ENCODE data around the gene VPS13D.
"Not testable (repeated sequence)": the region's sequence is repeated elsewhere in the genome, so short reads cannot be mapped to it uniquely, and the experiment has no call there.

The VPS13D gene

DNA sequence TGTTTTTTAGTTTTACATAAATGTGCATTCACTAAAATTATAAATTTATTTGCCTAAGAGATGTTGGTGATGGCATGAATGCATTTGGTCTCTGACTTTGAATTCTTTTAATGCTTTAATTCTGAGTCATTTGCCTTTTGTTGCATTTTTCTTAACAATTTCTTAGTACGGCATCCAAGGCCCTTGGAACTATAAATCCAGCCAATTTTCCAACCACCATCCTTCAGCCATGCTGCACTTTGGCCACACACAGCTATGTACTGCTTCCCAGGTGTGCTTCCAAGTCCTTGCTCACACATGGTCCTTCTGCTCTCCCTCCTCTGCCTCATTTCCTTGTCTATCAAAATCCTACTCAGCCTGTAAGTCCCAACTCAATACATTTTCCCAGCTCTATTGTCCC, 227.1 kb downstream of the VPS13D start:
- no peak for DNase-seq

DNA sequence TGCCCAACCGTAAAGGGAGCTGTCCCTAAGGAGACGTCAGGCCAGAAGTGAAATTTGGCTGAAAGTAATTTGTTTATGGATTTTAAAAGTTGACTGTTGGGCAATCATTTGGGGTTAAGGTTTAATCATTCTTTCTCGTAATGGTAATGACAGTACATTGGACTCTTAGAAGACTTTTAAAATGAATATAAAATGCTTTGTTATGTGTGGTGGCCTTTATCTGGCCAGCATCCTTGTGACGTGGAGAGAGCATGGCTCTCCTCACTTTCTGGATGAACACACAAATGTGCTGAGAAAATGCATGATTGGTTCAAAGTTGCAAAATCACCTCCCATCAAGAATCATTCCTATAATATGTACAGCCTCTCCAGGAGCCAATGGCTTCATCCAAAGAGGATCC, 227.9 kb downstream of the VPS13D start:
- no peak for DNase-seq

DNA sequence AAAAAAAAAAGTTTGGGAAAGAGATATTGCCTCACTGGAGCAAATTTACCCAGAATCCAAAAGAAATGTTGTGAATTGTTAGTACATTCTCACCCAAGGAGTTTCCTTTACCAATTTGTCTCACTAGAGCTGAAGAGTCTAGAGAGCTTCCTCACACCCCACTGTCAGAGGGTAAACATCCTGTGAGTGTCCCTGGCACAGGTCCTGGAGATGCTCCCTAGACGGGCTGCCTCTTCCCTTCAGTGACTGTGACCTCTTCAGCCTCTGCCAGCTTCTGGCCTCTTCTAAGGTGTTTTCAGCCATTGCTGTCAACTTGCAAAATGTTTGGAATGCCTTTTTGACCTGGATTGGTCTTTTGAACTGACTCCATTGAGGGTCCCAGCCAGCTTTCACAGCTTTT, 228.7 kb downstream of the VPS13D start:
- DNase-seq, result no peak

DNA sequence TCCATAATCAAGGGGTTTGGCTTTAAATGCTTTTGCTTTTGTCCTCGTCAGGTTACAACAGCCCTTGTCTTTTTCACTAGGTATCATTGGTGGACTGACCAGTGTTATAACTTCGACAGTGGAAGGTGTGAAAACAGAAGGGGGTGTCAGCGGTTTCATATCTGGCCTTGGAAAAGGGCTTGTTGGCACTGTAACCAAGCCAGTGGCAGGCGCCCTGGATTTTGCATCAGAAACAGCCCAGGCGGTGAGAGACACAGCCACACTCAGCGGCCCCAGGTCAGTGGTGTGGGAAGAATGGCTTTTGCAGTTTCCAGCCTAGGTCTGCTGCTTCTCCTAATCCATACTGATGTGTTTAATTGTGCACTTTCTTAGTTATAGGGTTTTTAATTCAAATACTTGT, 230.3 kb downstream of the VPS13D start:
- no peak for DNase-seq

- DNase-seq, result no peak
These were observed 231.2 kb downstream of the VPS13D start for GRCh38 chr1:12460911-12461621.

DNA sequence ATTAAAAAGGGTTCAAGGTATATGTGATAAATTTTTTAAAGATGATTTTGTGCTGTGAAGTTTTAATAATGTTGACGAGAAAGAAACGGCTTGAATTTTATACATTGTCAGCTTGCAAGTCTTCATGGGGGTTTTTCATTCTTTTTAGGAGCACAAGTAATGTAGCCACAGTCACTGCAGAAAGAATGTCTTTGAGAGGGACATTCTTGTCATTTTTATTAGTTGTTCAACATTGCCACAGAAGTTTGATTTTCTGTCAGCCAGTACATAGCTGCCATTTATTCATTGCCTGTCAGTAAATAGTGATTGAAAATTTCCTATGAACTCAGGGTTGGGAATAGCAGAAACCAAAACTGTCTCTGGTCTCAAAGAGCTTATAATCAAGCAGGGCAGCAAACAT, 231.9 kb downstream of the VPS13D start:
- no peak for DNase-seq

DNA sequence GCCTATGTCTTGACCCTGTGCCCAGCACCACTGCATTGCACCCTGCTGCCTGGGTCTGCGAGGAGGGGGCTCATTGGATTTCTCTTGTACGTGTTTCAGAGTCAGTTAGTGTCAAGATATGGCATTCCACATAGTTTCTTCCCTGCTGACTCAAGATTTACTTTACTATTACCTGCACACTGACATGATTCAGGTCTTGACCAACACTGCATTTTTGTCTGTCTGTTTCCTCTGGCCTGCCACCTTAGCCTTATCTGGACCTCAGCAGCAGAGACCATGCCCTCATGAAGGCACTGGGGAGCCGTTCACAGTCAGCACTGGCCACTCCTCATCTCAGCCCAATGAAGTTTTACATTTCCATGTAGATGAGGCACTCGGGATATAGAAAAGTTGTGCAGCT, 232.8 kb downstream of the VPS13D start:
- no peak for DNase-seq

DNA sequence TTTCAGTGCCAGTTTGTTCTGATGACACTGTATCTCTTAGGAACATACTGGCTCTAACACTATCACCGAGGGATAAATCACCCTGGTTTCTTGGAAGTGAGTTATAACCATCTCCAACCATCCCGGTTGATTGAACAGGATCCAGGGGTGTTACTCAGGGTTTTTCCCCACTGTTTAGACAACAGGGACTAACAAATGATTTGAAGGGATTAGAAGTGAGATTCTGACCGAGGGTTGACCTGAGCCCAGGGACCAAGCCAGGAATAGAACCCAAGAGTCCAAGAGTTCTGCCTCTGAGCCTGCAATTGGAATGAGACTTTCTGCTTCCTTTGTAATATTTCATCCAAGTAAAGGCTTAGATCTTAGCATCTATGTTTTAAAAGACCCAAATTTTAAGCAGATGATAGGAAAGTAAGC, 234.2 kb downstream of the VPS13D start:
- DNase-seq, result no peak

DNA sequence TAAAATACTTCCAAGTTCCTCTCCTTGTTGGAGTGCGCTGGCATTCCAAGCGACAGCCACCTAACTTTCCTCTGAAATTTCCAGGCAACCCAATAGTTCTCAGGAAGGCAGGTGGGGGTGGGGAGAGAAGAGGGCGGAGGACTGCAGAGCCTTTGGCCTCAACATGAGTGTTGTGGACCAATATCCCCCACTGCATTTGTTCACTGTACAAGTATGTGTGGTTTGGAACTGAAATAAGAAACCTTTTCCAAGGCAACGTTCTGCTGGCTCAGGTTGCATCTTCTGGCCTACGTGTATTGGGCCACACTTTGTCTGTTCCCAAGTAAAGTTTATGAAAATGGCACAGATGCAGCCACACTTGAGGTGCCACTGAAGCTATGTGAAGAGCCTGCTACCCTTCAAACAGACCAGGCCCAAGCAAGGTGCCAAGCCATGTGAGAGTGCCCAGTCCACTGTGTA, 234.8 kb downstream of the VPS13D start:
- DNase-seq, result no peak

DNA sequence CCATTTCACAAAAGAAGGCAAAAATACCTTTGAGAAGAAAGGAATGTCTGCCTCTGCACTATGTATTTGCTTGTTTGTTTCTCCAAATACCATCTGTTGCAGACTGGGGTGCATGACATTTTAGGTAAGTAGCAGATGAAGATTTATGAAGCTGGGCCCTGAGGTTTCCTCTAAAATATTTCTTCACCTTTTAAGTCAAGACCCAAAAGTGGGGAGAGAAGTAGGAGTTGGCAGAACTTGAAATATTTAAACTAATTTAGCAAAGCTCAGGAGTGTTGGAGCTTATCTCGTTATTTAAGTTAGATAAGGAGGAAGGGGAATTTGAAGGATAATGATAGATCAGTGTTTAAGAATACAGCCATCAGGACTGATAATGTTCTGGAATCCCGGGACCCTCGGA, 235.3 kb downstream of the VPS13D start:
- DNase-seq, result no peak

DNA sequence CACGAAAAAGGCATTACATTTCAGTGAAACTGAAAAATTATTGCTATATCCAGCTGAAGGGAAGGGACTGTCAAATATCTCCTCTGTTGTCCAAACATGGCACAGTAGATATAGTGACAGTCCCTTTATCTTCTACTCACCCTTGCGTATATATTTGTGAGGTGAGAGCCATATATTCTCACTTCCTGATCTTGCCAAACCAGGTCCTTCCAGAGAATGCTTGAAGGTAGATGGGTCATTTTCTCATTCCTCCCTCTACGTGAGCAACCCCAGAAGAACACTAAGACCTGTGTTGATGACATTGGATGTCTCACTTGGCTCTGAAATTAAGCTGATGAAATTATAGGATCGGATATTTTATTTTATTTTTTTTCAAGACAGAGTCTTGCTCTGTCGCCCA, 237.0 kb downstream of the VPS13D start:
- no peak for DNase-seq

GRCh38 chr1:12467570-12468286, 237.9 kb downstream of the VPS13D start:
- no peak for DNase-seq

- no peak for DNase-seq
These were observed 238.5 kb downstream of the VPS13D start for GRCh38 chr1:12468323-12468722.

DNA sequence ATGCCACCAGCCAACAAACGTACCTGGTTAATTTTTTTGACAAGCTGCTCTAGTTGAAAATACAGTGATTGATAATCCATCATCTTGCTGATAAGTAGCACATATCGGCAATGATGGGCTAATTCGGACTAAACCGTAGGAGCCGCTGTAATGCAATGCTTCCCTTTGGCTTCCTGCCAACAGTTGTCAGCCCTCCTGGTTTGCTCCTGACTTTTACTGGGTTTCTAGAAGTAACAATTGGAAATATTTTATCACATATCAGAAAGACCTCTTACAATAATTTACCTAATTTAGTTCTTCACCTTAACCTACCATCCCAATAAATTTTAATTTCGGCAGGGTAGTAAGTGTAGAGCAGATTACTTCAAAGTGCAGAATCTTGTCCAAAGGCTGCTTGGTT, 239.7 kb downstream of the VPS13D start:
- DNase-seq, result no peak

- DNase-seq, result no peak
These were observed 240.2 kb downstream of the VPS13D start for GRCh38 chr1:12469990-12470389.

DNA sequence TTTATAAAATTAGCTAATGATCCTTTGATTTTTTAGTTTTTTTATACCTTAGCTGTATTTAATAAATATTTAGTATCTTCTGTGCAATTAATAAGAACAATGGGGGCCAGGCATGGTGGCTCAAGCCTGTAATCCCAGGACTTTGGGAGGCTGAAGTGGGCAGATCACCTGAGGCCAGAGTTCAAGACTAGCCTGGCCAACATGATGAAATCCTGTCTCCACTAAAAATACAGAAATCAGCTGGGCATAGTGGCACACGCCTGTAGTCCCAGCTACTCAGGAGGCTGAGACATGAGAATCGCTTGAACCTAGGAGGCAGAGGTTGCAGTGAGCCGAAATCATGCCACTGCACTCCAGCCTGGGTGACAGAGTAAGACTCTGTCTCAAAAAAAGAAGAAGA, 241.1 kb downstream of the VPS13D start:
- not testable (repeated sequence) for DNase-seq

DNA sequence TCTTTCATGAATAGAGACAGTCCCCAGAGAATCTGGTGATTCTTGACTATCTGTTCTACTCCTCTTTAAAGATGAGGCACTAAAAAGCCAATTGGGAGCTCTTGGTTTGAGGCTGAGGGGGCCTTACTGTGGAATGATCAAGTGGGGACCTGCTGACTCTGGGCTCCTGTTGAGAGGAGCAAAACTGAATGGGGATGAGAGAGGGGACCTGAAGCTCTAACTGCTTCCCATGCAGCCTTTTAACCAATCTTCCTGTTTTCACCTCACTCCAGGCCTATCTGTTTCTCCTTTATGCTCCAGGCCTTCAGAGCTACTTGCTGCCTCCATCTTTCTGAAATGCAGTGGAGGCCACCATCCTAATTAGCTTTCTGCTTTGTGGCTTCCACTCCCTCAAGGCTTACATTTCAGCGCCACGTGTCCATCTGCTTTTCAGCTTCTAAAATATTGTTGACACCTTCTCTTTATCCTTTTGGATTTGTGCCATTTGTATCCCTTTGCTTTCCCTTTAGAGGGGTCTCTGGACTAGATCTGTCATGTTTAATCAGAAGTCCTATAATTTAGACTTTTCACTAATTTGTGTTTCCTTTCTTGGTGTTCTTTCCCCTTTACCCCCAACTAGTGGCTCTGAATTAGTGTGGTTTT, 242.4 kb downstream of the VPS13D start:
- no peak for DNase-seq

GRCh38 chr1:12472798-12473551, 243.1 kb downstream of the VPS13D start:
- peak; percentile 34 for DNase-seq

DNA sequence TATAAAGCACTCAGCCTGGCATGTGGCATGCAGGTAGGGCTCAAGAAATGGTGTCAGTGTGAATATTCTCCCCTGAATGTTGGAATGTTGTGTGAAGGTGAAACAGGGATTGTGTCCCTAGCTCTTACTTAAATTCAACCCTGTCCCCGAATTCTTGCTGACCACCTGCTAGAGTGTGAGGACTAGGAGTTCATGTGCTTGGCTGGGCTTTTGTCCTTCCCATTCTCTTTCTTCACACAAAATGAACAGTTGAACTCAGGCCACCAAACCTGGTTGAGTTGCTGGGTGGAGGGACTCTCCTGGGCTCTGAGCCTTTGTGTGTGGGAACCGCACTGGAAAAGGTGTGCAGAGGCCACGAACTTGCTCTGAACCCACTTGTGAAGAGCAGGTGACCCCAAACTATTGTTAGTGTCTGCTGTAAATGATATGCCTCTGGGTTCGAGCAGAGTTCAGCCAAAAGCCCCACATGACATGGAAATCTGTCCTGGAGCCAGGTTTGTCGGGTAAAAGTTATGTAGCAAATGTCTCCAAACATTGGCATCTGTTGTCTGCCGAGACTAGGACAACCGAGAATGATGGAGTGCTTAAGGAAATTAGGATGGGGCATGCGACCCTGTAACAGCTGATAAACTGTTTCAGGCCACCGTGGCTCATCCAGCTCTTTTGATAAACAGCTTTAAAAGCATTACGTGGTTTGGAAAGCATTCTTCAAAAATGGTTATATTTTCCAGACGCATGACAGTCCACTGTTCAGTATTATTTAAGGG, 243.9 kb downstream of the VPS13D start:
- no peak for DNase-seq

DNA sequence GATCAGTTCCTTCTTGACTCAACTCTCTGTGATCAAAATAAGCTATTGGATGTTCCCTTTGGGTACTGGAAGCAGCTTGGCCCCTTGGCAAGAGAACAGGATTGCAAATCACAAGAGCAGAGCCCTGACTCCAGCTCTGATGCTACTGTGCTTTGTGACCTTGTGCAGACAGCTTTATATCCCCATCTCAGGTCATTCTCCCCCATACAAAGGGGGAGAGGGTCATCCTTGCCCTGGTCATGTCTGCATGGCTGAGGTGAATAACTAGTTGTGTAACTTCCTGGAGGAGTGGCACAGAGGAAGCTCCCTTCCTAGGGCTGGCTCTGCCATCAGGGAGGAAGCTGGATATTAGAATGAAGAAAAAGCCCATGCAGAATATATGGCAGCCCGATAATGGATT, 245.3 kb downstream of the VPS13D start:
- no peak for DNase-seq

DNA sequence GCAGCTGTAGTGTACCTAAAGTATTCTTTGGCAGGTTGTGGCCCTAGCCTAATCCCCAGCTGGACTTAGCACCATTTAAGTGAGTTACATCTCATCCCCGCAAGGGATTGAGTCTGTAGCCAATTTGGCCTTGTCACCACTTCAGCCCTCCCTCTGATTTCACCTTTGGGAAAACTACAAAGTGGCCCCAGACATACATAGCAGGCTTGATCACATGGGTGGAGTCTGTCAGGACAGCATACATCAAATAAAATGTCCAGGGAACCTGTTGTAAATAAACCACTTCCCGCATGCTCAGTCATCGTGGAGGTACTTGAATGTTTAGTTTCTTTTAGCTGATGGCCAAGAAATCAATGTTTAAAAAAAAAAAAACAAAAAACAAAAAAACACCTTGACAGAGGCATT, 245.7 kb downstream of the VPS13D start:
- no peak for DNase-seq

GRCh38 chr1:12475947-12476346, 246.1 kb downstream of the VPS13D start:
- no peak for DNase-seq

- DNase-seq, result no peak
These were observed 247.5 kb downstream of the VPS13D start for GRCh38 chr1:12477314-12477713.

All from effector CD4-positive, alpha-beta T cell (primary cell).